IPS-18a (cell line): ENCODE results near the gene PRKAG2.
"Not testable (repeated sequence)": the region's sequence is repeated elsewhere in the genome, so short reads cannot be mapped to it uniquely, and the experiment has no call there.

Experiments
- H3K27ac ChIP-seq: one replicate; pipeline ENCODE4 v1.5.1; 2013; ENCODE audit warnings: low read length
- H3K27me3 ChIP-seq: one replicate; pipeline ENCODE4 v1.6.1; 2013; ENCODE audit warnings: mild to moderate bottlenecking, low read length; ENCODE audit not compliant: control insufficient read depth, insufficient read depth
- H3K36me3 ChIP-seq: one replicate; pipeline ENCODE4 v1.6.1; 2013; ENCODE audit warnings: low read depth, low read length; ENCODE audit not compliant: control insufficient read depth
- H3K4me1 ChIP-seq: one replicate; pipeline ENCODE4 v1.6.1; 2013; ENCODE audit warnings: low read depth, low read length; ENCODE audit not compliant: control insufficient read depth
- H3K4me3 ChIP-seq: one replicate; pipeline ENCODE4 v1.5.1; 2013; ENCODE audit warnings: low read length
- H3K9ac ChIP-seq: one replicate; pipeline ENCODE4 v1.6.1; 2013; ENCODE audit warnings: mild to moderate bottlenecking, low read length, moderate library complexity
- H3K9me3 ChIP-seq: one replicate; pipeline ENCODE4 v1.6.1; 2013; ENCODE audit warnings: low read depth, low read length; ENCODE audit not compliant: control insufficient read depth

Gene PRKAG2

DNA sequence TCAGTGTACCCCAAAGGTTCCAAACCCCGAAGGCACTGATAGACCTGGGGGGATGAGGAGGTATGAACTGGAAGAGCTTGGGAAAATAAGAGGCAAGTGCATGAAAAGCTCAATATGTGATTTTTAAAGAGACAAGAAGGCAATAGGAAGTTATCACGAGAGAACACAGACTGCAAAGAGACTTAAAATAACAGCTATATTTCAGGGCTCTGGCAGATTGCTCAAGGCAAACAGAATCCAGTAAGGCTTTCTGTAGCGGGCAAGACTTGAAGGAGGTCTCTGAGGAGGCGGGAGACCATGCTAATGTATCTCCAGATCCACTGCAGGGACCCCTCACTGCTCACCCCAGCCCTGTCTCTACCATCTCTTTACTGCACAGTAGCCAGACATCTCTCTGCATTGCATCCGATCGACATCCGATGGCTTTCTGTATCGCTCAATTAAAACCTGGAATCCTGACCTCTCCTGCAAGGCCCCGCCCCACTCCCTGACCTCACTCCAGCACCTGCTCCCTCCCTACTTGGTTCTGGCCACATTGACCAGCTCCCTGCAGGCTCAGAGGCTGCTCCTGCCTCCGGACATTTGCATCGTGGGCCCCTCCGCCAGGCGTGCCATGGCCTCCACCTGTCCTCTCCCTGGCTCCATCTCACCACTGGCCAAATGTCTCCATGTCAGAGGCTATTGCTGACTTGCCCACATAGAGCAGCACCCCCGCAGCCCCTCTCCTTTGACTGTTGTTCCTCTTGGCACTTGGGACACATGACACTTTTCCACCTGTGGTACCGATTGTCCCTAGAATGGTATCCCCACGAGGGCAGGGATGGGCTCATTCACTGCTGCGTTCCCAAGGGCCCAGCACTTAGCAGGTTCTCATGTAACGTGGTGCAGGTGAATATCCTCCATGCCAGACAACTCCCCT, 118.0 kb downstream of the PRKAG2 start:
- Histone ChIP-seq H3K9me3 (no peaks in the 10 kb centered on the region), H3K4me1 (peaks cover 13% of the 10 kb centered on the region), H3K36me3 (no peaks in the 10 kb centered on the region), H3K27me3 (peaks cover 18% of the 10 kb centered on the region), H3K4me3 (no peak overlapping the region), H3K27ac (no peak overlapping the region), H3K9ac (no peak overlapping the region)

DNA sequence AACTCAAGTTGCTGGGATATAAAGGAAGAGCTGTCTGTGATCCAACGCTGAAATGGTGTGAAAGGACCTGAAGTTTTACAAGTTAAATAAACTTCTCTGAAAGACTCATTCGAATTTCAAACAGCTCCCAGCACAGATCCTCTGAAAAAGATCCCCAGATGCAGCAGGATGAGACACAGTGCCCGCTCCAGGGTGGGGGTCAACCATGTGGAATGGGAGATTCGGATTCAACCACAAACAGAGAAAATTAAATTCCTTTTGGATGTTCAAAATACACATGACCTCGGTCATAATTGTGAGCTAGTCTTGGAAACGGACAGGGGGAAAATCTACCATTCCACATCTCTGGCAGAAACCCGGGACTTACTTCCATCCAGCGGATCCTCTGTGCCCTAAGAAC, 119.6 kb downstream of the PRKAG2 start:
- Histone ChIP-seq H3K4me1 (peaks cover 13% of the 10 kb centered on the region), H3K36me3 (no peaks in the 10 kb centered on the region), H3K9me3 (no peaks in the 10 kb centered on the region), H3K9ac (no peak overlapping the region), H3K4me3 (no peak overlapping the region), H3K27me3 (peaks cover 2% of the 10 kb centered on the region), H3K27ac (no peak overlapping the region)

DNA sequence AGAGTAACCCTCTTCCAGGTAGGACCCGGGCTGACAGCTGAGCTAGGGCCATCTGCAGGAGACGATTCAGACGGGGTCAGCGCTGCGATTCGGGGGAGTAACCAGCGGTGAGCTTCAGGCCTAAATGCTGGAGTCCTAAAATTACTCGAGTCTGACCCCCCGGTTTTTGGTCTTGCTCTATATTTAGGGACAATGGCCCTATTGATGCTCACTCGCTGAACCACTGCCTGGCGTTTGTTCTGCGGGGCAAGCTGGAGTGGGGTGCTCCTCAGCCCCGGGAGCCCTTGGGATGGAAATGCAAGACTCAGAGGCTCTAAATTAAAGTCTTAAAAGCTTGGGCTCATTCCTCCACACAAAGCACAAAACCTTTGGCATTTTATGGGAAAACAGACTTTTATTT, 120.0 kb downstream of the PRKAG2 start:
- Histone ChIP-seq H3K36me3 (no peaks in the 10 kb centered on the region), H3K4me3 (no peak overlapping the region), H3K4me1 (peaks cover 13% of the 10 kb centered on the region), H3K9ac (no peak overlapping the region), H3K9me3 (no peaks in the 10 kb centered on the region), H3K27ac (no peak overlapping the region), H3K27me3 (no peaks in the 10 kb centered on the region)

DNA sequence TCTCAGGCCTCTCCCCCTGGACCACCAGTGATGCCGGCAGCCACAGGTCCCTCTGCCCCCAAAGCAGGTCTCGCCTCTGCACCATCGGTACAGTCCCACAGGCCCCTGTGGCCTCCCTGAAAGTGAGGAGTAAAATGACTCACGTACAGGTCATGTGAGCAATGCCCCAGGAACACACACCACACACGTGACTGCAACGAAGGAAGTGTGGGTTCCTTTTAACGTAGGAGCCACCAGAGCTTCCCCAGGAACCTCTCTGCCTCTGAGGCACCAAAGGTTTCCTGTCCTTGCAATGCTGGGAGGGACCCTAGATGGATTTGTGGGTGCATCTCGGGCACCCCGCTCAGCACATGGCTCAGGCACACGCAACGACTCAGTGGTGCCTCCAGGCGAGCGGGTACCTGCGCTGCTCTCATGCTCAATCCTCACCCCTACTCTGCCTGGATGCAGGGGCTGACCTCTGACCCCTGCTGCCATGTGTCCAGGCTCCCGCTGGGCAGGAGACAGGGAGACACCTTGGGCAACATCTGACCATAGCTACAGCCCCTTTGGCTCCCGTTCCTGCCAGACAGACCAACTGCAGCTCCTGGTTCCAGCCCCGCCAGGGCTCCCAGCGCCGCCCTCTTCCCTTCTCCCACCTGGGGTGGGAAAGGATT, 120.7 kb downstream of the PRKAG2 start:
- Histone ChIP-seq H3K9ac (no peak overlapping the region), H3K27me3 (no peaks in the 10 kb centered on the region), H3K9me3 (no peaks in the 10 kb centered on the region), H3K27ac (no peak overlapping the region), H3K4me1 (peaks cover 13% of the 10 kb centered on the region), H3K4me3 (no peak overlapping the region), H3K36me3 (no peaks in the 10 kb centered on the region)

DNA sequence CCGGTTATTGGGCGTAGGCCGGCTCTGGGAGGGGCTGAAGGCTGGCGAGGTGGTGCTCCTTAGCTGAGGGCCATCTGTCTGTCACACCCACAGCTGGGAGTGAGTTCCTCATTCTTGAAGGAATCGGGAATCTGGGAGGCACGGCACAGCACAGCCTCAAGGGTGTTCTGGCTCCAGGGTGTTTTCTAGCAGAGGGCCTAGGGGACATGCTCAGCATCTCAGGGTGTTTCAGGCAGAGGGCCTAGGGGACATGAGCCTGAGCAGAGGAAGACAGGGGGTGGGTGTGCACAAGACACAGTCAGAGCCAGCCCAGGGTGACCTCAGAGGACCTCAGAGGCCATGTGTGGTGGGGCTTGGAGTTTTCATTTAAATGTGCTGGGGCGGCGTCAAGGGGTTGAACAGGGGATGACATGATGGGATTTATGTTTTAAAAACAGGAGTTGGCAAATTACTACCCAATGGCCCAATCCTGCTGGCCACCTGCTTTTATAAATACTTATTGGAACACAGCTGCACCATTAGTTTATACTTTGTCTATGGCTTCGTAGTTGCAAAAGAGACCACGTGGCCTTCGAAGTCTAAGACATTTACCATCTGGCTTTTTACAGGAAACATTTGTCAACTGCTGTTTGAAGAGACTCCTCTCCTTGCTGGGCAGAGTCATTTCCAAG, 121.6 kb downstream of the PRKAG2 start:
- Histone ChIP-seq H3K27me3 (no peaks in the 10 kb centered on the region), H3K4me1 (peaks cover 13% of the 10 kb centered on the region), H3K27ac (no peak overlapping the region), H3K4me3 (no peak overlapping the region), H3K36me3 (no peaks in the 10 kb centered on the region), H3K9ac (no peak overlapping the region), H3K9me3 (no peaks in the 10 kb centered on the region)

DNA sequence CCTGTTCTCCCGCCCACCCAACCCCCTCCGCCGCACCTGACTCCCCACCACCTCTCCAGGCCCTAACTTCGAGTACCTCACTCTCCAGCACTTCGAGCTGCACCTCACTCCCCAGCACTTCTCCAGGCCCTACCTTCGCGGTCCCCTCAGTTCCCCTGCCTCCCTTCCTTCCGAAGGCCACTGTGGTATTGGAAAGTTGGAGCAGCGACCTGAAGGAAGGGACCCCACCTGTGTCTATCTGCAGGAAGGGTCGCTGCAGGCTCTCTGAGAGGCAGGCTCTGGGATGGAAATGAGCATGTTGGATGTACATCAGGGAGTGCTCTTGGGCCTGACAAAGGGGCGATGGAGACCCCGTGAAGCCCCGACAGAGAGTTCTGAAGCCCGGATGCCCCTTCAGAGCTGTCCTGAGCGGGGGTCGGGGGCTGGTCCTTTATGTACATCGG, 122.2 kb downstream of the PRKAG2 start:
- Histone ChIP-seq H3K4me1 (peaks cover 13% of the 10 kb centered on the region), H3K9ac (no peak overlapping the region), H3K27ac (no peak overlapping the region), H3K36me3 (no peaks in the 10 kb centered on the region), H3K27me3 (no peaks in the 10 kb centered on the region), H3K9me3 (no peaks in the 10 kb centered on the region), H3K4me3 (no peak overlapping the region)

DNA sequence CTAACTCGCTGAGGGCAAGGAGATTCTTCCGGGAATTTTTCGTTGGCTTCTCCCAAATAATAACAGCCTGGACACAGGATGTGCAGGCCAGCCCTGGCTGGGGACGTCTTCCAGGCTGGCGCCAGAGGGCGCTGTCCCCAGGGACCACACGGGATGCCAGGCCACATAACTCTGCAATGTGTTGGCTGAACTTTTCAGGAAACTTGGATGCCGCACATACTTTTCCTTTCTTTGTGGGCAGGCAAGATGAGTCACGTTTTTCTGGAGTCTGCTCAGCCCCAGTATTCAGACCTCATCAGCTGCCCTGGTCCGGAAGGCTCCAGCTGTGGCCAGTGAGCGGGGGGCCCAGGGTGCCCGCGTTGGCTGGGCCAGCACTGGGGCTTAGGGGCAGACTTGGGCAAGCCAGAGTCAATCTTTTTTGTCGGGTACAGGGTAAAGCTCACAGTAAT, 122.7 kb downstream of the PRKAG2 start:
- peaks cover 13% of the 10 kb centered on the region for H3K4me1 ChIP-seq
- no peaks in the 10 kb centered on the region for H3K27me3 ChIP-seq
- no peaks in the 10 kb centered on the region for H3K36me3 ChIP-seq
- no peak overlapping the region for H3K4me3 ChIP-seq
- no peak overlapping the region for H3K9ac ChIP-seq
- no peak overlapping the region for H3K27ac ChIP-seq
- H3K9me3 ChIP-seq = no peaks in the 10 kb centered on the region

DNA sequence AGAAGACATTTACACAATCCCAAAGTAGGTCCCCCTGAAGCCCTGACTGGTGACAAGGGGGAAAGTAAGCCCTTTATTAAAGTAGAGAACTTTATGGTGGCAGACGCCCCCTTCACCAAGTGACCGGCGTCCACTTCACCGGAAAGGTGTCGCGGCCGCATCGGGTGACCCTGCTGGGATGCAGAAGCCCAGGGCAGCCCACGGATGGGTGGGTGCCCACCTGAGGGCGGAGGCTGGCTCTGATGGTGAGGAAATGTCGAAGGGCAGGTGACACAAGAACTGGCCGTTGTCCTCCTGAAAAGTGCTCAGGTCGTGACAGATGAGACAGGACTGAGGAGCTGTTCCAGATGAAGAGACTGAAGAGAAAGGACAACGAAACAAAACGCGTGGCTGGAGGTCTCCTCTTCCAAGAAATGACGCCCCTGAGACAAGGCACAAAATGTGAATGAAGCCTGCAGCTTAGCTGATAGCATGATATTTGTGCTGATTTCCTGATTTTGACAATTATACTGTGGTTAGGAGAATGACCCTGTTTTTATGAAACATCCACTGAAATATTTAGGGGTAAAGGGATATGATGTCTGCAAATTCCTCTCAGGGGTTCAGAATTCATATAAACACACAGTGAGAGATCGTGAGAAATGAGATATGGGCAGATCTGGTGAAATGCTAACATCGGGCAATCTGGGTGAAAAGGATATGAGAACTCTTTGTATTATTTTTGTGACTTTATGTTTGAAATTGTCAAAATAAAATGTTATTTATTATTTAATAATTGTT, 123.9 kb downstream of the PRKAG2 start:
- H3K27ac ChIP-seq = no peak overlapping the region
- peaks cover 13% of the 10 kb centered on the region for H3K4me1 ChIP-seq
- H3K4me3 ChIP-seq = no peak overlapping the region
- H3K36me3 ChIP-seq = no peaks in the 10 kb centered on the region
- no peak overlapping the region for H3K9ac ChIP-seq
- H3K9me3 ChIP-seq = no peaks in the 10 kb centered on the region
- no peaks in the 10 kb centered on the region for H3K27me3 ChIP-seq

DNA sequence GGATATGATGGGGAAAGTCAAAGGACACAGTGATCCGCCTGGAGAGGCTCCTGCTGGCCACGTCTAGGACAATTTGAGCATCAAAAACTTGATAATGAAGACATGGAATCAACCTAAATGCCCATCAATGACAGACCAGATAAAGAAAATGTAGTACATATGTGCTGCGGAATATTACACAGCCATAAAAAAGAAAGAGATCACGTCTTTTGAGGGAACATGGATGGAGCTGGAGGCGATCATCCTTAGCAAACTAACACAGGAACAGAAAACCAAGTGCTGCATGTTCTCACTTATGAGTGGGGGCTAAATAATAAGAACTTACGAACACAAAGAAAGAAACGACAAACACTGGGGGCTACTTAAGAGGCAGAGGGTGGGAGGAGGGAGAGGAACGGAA, 124.9 kb downstream of the PRKAG2 start:
- Histone ChIP-seq H3K4me3 (no peak overlapping the region), H3K36me3 (no peaks in the 10 kb centered on the region), H3K27ac (no peak overlapping the region), H3K4me1 (peaks cover 7% of the 10 kb centered on the region), H3K27me3 (no peaks in the 10 kb centered on the region), H3K9me3 (no peaks in the 10 kb centered on the region), H3K9ac (no peak overlapping the region)

DNA sequence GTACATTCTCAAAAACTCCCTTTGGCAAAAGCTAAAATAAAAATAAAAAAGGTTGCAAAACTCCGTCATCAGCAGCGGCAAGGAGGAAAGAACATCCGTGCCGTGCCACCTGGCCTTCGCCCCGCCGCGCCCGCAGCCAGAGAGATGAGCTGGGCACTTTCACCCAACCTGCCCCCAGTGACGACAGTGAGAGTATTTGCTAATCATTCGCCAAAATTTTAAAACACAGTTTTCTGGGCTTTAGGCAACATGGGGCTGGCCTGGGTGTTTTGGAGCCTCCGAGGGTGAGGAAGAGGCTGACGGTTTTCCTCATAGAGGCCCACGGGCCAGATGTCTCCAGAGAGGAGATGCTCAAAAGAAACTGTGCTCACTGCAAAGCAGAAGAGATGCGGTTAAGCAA, 128.2 kb downstream of the PRKAG2 start:
- Histone ChIP-seq H3K9me3 (no peaks in the 10 kb centered on the region), H3K27ac (no peak overlapping the region), H3K36me3 (no peaks in the 10 kb centered on the region), H3K4me3 (no peak overlapping the region), H3K9ac (no peak overlapping the region), H3K4me1 (no peaks in the 10 kb centered on the region), H3K27me3 (no peaks in the 10 kb centered on the region)

DNA sequence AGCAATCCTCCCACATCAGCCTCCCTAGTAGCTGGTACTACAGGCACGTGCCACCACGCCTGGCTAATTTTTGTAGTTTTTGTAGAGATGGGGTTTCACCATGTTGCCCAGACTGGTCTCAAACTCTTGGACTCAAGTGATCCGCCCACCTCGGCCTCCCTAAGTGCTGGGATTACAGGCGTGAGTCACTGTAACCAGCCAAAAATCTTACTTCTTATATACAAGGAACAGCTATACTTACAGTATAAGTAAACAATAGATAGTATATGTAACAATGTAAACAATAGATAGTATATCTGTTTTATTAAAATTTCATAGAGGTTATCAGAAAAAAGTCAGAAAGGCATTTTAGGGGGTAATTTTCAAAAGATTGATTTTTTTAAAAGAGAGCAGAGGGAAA, 128.9 kb downstream of the PRKAG2 start:
- H3K9ac ChIP-seq, H3K9me3 ChIP-seq, H3K4me1 ChIP-seq, H3K4me3 ChIP-seq, H3K27ac ChIP-seq, H3K27me3 ChIP-seq, H3K36me3 ChIP-seq: not testable (repeated sequence)
